ENCODE data around the gene CPM.

Gene CPM

GRCh38 chr12:68939505-68939904, 6.5 kb upstream of the CPM start:
- Histone ChIP-seq H3K36me3 (ENCODE audit: control insufficient read depth, insufficient read depth, low read length) (no peaks in the 10 kb centered on the region), H3K27ac (ENCODE audit: insufficient read depth, low read length, poor library complexity, severe bottlenecking) (no peak overlapping the region), H3K4me1 (ENCODE audit: control insufficient read depth, insufficient read depth, low read length, poor library complexity, severe bottlenecking) (no peaks in the 10 kb centered on the region), H3K4me3 (ENCODE audit: insufficient read depth, low read depth, low read length, poor library complexity, severe bottlenecking) (no peak overlapping the region), H3K9me3 (ENCODE audit: control insufficient read depth, low read length) (no peaks in the 10 kb centered on the region), H3K27me3 (replicated peaks; ENCODE audit: control insufficient read depth, insufficient read depth, low read length, poor library complexity, severe bottlenecking) (no peaks in the 10 kb centered on the region)
- no peak for DNase-seq

- Histone ChIP-seq H3K9me3 (ENCODE audit: control insufficient read depth, low read length) (no peaks in the 10 kb centered on the region), H3K36me3 (ENCODE audit: control insufficient read depth, insufficient read depth, low read length) (no peaks in the 10 kb centered on the region), H3K27ac (ENCODE audit: insufficient read depth, low read length, poor library complexity, severe bottlenecking) (no peak overlapping the region), H3K4me1 (ENCODE audit: control insufficient read depth, insufficient read depth, low read length, poor library complexity, severe bottlenecking) (peaks cover 4% of the 10 kb centered on the region), H3K4me3 (ENCODE audit: insufficient read depth, low read depth, low read length, poor library complexity, severe bottlenecking) (no peak overlapping the region), H3K27me3 (replicated peaks; ENCODE audit: control insufficient read depth, insufficient read depth, low read length, poor library complexity, severe bottlenecking) (no peaks in the 10 kb centered on the region)
- DNase-seq, result no peak
Observed at GRCh38 chr12:68934392-68934791, 1.4 kb upstream of the CPM start.

- Histone ChIP-seq H3K9me3 (ENCODE audit: control insufficient read depth, low read length) (no peaks in the 10 kb centered on the region), H3K4me1 (ENCODE audit: control insufficient read depth, insufficient read depth, low read length, poor library complexity, severe bottlenecking) (peaks cover 4% of the 10 kb centered on the region), H3K27ac (ENCODE audit: insufficient read depth, low read length, poor library complexity, severe bottlenecking) (no peak overlapping the region), H3K4me3 (ENCODE audit: insufficient read depth, low read depth, low read length, poor library complexity, severe bottlenecking) (peak overlapping the region; percentile 67), H3K36me3 (ENCODE audit: control insufficient read depth, insufficient read depth, low read length) (no peaks in the 10 kb centered on the region), H3K27me3 (replicated peaks; ENCODE audit: control insufficient read depth, insufficient read depth, low read length, poor library complexity, severe bottlenecking) (no peaks in the 10 kb centered on the region)
- DNase-seq, result no peak
Observed at GRCh38 chr12:68932128-68932960, 627 bp downstream of the CPM start.

- H3K36me3 ChIP-seq (ENCODE audit: control insufficient read depth, insufficient read depth, low read length), result no peaks in the 10 kb centered on the region
- no peaks in the 10 kb centered on the region for H3K9me3 ChIP-seq (ENCODE audit: control insufficient read depth, low read length)
- no peak for DNase-seq
- H3K4me1 ChIP-seq (ENCODE audit: control insufficient read depth, insufficient read depth, low read length, poor library complexity, severe bottlenecking), result peaks cover 4% of the 10 kb centered on the region
- H3K4me3 ChIP-seq (ENCODE audit: insufficient read depth, low read depth, low read length, poor library complexity, severe bottlenecking), result no peak overlapping the region
- H3K27me3 ChIP-seq (replicated peaks; ENCODE audit: control insufficient read depth, insufficient read depth, low read length, poor library complexity, severe bottlenecking), result no peaks in the 10 kb centered on the region
- no peak overlapping the region for H3K27ac ChIP-seq (ENCODE audit: insufficient read depth, low read length, poor library complexity, severe bottlenecking)
Observed at GRCh38 chr12:68930178-68930577, 2.8 kb downstream of the CPM start.

DNA sequence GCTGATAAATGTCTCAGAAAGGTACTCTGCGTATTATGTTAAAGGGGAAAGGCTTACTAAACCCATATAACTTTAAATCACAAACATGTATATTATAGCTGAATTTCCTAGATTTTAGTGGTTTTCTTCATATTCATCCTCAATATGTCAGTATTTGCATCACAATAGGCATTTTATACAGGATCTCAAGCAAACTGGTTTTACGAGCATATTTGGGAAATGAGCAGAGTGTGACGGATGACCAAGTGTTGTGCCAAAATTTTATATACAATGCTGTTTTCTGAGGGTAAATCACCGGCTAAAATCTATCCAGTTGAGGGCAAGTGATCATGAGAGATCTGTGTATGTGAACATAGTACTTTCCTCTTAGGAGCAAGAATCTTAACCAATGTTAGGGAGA, 8.4 kb downstream of the CPM start:
- no peak overlapping the region for H3K27ac ChIP-seq (ENCODE audit: insufficient read depth, low read length, poor library complexity, severe bottlenecking)
- no peaks in the 10 kb centered on the region for H3K36me3 ChIP-seq (ENCODE audit: control insufficient read depth, insufficient read depth, low read length)
- no peak overlapping the region for H3K4me3 ChIP-seq (ENCODE audit: insufficient read depth, low read depth, low read length, poor library complexity, severe bottlenecking)
- no peaks in the 10 kb centered on the region for H3K27me3 ChIP-seq (replicated peaks; ENCODE audit: control insufficient read depth, insufficient read depth, low read length, poor library complexity, severe bottlenecking)
- no peaks in the 10 kb centered on the region for H3K9me3 ChIP-seq (ENCODE audit: control insufficient read depth, low read length)
- no peaks in the 10 kb centered on the region for H3K4me1 ChIP-seq (ENCODE audit: control insufficient read depth, insufficient read depth, low read length, poor library complexity, severe bottlenecking)
- no peak for DNase-seq

- no peak for DNase-seq
- H3K9me3 ChIP-seq (ENCODE audit: control insufficient read depth, low read length), result no peaks in the 10 kb centered on the region
- no peaks in the 10 kb centered on the region for H3K27me3 ChIP-seq (replicated peaks; ENCODE audit: control insufficient read depth, insufficient read depth, low read length, poor library complexity, severe bottlenecking)
- no peaks in the 10 kb centered on the region for H3K4me1 ChIP-seq (ENCODE audit: control insufficient read depth, insufficient read depth, low read length, poor library complexity, severe bottlenecking)
- H3K27ac ChIP-seq (ENCODE audit: insufficient read depth, low read length, poor library complexity, severe bottlenecking), result no peak overlapping the region
- no peak overlapping the region for H3K4me3 ChIP-seq (ENCODE audit: insufficient read depth, low read depth, low read length, poor library complexity, severe bottlenecking)
- H3K36me3 ChIP-seq (ENCODE audit: control insufficient read depth, insufficient read depth, low read length), result no peaks in the 10 kb centered on the region
Observed at GRCh38 chr12:68919581-68920239, 13.3 kb downstream of the CPM start.

- Histone ChIP-seq H3K27ac (ENCODE audit: insufficient read depth, low read length, poor library complexity, severe bottlenecking) (no peak overlapping the region), H3K27me3 (replicated peaks; ENCODE audit: control insufficient read depth, insufficient read depth, low read length, poor library complexity, severe bottlenecking) (no peaks in the 10 kb centered on the region), H3K36me3 (ENCODE audit: control insufficient read depth, insufficient read depth, low read length) (no peaks in the 10 kb centered on the region), H3K4me1 (ENCODE audit: control insufficient read depth, insufficient read depth, low read length, poor library complexity, severe bottlenecking) (no peaks in the 10 kb centered on the region), H3K9me3 (ENCODE audit: control insufficient read depth, low read length) (no peaks in the 10 kb centered on the region), H3K4me3 (ENCODE audit: insufficient read depth, low read depth, low read length, poor library complexity, severe bottlenecking) (no peak overlapping the region)
- no peak for DNase-seq
Observed at GRCh38 chr12:68918960-68919359, 14.0 kb downstream of the CPM start.

DNA sequence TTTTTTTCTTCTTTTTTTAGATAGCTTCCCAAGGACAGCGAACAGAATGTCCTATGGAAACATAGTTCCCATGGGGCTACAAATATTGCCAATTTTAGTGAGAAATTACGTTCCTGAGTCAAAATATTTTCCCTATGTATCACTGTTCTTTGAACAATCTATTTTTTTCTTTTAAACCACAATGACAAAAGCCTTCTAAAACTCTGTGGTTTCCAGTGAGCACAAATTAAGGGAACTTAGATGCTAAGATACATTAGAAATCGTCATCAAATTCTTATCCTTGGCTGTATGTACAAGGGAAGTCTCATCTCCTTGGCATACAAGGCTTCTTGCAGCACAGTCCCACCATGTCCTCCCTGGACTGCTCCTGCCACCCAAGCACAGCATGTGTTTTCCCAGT, 17.9 kb downstream of the CPM start:
- Histone ChIP-seq H3K9me3 (ENCODE audit: control insufficient read depth, low read length) (no peaks in the 10 kb centered on the region), H3K4me1 (ENCODE audit: control insufficient read depth, insufficient read depth, low read length, poor library complexity, severe bottlenecking) (no peaks in the 10 kb centered on the region), H3K4me3 (ENCODE audit: insufficient read depth, low read depth, low read length, poor library complexity, severe bottlenecking) (no peak overlapping the region), H3K36me3 (ENCODE audit: control insufficient read depth, insufficient read depth, low read length) (no peaks in the 10 kb centered on the region), H3K27me3 (replicated peaks; ENCODE audit: control insufficient read depth, insufficient read depth, low read length, poor library complexity, severe bottlenecking) (no peaks in the 10 kb centered on the region), H3K27ac (ENCODE audit: insufficient read depth, low read length, poor library complexity, severe bottlenecking) (no peak overlapping the region)
- no peak for DNase-seq

DNA sequence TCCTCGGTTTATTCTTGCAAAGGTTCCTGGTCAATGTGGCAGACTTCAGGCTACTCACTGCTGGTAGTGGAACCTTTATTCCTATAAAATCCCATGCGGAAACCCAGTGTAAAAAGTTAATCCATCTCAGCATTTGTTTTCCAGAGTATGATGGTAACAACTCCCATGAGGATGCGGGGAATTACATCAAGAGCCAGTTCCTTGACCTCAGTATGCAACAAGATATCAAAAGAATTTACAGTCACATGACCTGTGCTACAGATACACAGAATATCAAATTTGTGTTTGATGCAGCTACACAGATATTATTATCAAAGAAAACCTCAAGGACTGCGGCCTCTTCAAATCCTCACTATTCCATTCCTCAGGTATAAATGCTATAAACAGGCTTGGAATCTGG, 19.3 kb downstream of the CPM start:
- Histone ChIP-seq H3K4me1 (ENCODE audit: control insufficient read depth, insufficient read depth, low read length, poor library complexity, severe bottlenecking) (no peaks in the 10 kb centered on the region), H3K9me3 (ENCODE audit: control insufficient read depth, low read length) (no peaks in the 10 kb centered on the region), H3K27ac (ENCODE audit: insufficient read depth, low read length, poor library complexity, severe bottlenecking) (no peak overlapping the region), H3K36me3 (ENCODE audit: control insufficient read depth, insufficient read depth, low read length) (no peaks in the 10 kb centered on the region), H3K4me3 (ENCODE audit: insufficient read depth, low read depth, low read length, poor library complexity, severe bottlenecking) (no peak overlapping the region), H3K27me3 (replicated peaks; ENCODE audit: control insufficient read depth, insufficient read depth, low read length, poor library complexity, severe bottlenecking) (no peaks in the 10 kb centered on the region)
- DNase-seq, result no peak

- H3K4me1 ChIP-seq (ENCODE audit: control insufficient read depth, insufficient read depth, low read length, poor library complexity, severe bottlenecking), result no peaks in the 10 kb centered on the region
- H3K36me3 ChIP-seq (ENCODE audit: control insufficient read depth, insufficient read depth, low read length), result no peaks in the 10 kb centered on the region
- no peaks in the 10 kb centered on the region for H3K9me3 ChIP-seq (ENCODE audit: control insufficient read depth, low read length)
- H3K27me3 ChIP-seq (replicated peaks; ENCODE audit: control insufficient read depth, insufficient read depth, low read length, poor library complexity, severe bottlenecking), result no peaks in the 10 kb centered on the region
- H3K27ac ChIP-seq (ENCODE audit: insufficient read depth, low read length, poor library complexity, severe bottlenecking), result no peak overlapping the region
- H3K4me3 ChIP-seq (ENCODE audit: insufficient read depth, low read depth, low read length, poor library complexity, severe bottlenecking), result no peak overlapping the region
- no peak for DNase-seq
Observed at GRCh38 chr12:68912916-68913315, 20.1 kb downstream of the CPM start.

Data from effector memory CD4-positive, alpha-beta T cell (primary cell).